T-helper 9 cell (primary cell): ENCODE data around the gene ETS1.

Experiments used
- DNase-seq: peaks from one replicate; pipeline ENCODE4 v3.0.0-alpha.2; 2020

Gene ETS1

DNA sequence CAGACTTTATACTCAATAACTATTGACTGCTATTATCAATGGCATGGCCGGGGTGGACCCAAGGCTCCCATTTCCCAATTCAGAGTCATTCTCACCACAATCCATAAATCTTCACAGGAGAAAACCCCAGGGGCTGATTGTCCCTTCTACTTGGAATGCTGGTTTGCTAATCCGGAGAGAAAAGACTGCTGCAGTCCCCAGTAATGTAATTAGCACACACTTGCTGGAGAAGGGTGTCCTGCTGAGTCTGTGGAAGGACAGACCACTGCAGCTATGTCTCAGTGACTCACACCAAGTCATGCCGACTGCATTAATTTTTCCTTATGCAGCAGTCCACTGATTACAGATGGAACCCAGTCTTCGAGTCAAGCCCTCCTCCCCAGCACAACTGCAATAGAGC is 5.9 kb upstream of the ETS1 start:
- DNase-seq, result no peak

DNA sequence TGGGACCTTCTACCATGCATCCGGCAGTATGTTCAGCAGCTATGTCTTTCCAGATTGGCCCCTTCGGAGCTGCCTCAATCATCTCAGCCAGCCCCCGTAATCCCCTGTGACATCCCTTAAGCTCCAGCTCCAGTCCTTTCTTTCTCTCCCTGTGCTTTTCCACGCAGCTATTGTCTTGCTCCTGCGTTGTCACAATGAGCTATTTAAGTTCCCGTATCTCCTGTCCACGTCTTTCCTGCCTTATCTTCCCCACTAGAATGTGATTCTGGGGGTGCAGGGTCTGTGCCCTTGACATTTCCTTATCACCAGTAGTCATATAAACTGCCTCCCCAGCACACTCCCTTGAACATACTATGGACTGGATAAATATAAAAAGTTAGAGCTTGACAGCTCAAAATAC is 5.1 kb upstream of the ETS1 start:
- DNase-seq, result no peak

- no peak for DNase-seq
These were observed 3.2 kb upstream of the ETS1 start for GRCh38 chr11:128590587-128590986.

DNA sequence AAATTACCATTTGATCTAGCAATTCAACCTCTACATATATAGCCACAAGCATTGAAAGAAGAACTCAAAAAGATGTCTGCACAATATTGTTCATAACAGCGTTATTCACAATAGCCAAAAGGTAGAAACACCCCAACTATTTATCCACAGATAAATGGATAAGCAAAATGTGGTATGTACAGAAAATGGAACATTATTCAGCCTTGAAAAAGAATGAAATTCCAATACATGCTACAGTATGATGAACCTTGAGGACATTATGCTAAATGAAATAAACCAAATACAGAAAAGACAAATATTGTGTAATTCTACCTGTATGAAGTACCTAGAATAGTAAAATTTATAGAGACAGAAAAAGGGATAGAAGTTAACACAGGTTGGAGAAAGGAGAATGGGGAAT is 2.6 kb upstream of the ETS1 start:
- DNase-seq, result no peak

GRCh38 chr11:128588093-128588492 is 735 bp upstream of the ETS1 start:
- DNase-seq, result no peak

- DNase-seq, result no peak
These were observed 669 bp downstream of the ETS1 start for GRCh38 chr11:128586689-128587088.

DNA sequence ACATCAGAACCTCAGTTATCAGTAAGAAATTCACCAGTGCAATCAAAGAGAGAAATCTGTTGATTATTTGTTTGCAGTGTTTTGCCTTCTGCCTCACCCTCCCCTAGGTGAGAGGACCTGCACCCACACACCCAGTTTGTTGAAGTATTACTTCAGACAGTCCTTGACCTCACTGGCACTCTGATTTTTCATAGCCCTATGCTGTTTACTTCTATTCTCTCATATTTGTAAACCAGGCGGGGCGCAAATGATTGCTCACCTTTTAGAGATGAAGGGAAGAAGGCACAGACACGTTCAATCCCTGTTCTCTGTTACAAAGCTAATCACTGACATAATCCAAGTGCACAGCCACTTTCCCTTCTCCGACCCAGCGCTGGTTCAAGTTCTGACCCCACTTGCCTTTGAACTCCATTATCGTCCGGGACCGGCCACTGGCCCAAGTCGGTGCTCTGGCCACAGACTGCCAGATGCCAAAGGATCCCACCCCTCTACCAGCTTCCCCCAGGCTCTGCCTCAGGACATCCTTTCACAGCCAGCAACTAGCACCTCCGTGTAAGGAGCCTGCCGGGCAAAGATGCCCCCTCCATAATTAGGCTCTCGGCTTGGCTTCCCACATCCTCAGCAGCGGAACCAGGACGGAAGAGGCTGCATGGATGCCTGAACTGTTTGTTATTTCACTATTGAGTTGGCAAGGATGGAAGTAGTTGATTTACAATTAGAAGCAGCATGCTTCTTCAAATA is 1.7 kb downstream of the ETS1 start:
- DNase-seq, result no peak

GRCh38 chr11:128584253-128584652 is 3.1 kb downstream of the ETS1 start:
- no peak for DNase-seq

DNA sequence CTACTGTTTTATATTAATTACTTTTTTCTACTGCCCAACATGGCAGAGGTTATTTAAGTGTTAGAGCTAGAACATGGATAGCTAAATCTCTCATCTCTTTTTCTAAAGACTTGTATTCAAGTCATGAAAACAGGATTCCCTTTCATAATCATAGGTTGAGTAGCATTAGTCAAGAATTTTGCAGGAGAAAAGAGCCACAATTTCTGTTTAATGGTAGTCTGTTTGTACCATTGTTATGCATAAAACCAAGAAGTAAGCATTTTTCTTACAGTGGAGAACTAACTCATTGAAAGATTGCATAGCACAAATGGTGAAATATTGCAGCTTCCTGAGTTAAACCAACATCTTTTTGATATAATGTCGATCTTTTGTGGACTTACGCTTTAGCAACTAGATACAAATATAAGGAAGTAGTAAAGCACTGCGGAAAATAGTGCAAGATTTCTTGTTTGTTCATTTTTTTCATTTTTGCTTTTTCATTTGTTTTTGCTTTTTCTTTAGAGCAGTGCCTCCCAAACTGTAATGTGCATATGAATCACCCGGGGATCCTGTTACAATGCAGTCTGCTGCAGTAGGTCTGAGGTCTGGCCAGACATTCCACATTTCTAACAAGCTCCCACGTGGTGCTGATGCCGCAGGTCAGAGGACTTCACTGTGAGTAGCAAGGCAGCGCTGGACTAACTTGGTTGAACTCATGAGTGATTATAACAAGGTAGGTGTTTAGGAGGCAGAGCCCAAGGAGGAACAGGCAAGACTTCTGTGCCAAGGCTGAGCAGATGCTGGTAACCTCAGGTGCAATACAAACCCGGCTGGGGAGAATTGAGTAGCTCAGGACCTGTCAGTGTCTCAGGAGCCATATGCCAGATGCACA is 4.6 kb downstream of the ETS1 start:
- DNase-seq, result no peak

DNA sequence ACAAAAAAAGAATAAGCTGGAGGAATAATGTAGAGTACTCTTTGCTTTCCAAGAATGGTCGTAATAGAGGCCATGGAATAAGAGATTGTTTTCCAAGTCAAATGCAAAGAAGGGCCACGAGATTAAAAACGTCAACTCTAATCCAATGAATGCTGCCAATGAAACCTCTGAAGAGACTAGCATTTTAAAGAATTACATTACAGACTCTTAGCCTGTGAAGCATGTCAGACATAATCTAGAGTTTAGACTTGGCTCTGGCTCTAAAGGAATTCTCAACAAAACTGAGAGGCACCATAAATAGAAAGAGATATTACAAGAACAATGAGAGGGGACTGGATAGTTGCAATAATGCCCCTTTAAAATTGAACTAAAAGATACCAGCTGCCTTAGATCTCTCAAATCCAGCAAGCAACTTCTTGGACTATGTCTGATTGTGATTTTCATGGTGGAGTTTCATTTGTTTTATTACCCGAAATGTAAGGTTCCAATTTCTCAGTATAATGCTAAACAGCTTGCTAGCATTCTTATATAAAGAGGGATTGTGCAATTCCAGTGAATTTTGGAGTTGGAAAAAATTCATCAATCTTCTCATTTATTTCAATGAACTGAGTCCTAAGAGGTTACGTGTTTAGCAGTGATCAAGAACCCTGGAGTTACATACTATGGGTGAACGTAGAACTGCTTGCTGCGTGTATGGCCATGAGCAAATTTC is 5.6 kb downstream of the ETS1 start:
- no peak for DNase-seq

GRCh38 chr11:128580612-128581011 is 6.7 kb downstream of the ETS1 start:
- DNase-seq, result no peak

- no peak for DNase-seq
These were observed 7.4 kb downstream of the ETS1 start for GRCh38 chr11:128579798-128580504.

- no peak for DNase-seq
These were observed 10.8 kb downstream of the ETS1 start for GRCh38 chr11:128576555-128576954.

DNA sequence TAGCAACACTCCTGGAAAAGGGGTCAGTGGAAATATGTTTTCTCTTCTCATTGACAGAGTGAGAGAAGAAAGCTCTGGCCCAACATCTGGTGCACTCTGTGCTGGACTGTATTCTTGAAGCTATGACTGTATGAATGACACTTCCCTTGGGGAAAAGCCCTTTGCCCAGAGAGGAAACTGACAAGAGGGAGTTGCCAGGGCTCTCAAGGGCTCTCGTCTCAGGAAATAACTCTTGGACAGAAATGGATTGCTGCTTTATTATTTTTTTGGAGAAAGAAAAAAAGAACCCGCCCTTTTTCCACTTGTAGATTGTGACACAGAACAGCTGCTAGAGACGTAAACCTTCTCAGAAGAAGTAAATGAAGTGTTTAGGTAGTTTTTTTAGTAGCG is 11.4 kb downstream of the ETS1 start:
- DNase-seq, result no peak

- no peak for DNase-seq
These were observed 12.0 kb downstream of the ETS1 start for GRCh38 chr11:128575174-128575960.

GRCh38 chr11:128574576-128575011 is 12.8 kb downstream of the ETS1 start:
- no peak for DNase-seq

DNA sequence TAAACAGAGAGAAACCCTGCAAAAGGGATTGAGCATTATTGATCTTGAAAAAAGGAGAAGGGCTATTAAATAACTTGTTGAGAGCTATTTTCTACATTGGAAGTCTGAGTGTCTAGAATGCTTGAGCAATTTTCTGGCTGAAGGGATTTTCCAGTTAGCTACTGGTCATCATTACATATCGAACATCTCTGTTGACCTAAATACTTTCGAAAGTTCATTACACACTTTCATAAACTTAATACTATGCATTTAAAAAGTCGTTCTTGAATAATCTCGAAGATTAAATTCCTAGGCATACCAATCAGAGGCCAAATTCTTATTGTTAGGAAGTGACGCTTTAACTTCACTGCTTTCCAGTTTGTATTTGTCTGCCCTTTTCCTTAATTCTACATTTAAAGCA is 13.7 kb downstream of the ETS1 start:
- DNase-seq, result no peak

GRCh38 chr11:128572965-128573364 is 14.4 kb downstream of the ETS1 start:
- DNase-seq, result no peak

- DNase-seq, result no peak
These were observed 16.7 kb downstream of the ETS1 start for GRCh38 chr11:128570632-128571031.

GRCh38 chr11:128569291-128569690 is 18.1 kb downstream of the ETS1 start:
- no peak for DNase-seq

- DNase-seq, result no peak
These were observed 19.1 kb downstream of the ETS1 start for GRCh38 chr11:128568166-128568778.

DNA sequence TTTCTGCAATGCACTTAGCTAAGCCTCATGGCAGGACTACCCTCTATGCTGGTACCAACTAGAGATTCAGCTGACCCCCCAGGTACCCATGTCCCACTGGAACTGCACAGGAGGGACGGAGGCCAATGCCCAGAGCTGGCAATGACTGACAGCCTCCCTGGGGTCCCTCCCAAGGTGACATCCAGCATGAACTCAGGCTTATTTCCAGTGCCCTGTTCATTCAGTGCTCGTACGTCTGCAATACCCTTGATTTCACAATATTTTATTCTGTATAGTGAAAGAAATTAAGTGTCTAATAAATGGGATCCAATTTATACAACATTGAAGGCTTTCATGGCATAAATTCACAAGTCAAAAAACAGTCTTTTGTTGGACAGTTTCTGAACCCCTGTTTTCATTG is 20.2 kb downstream of the ETS1 start:
- DNase-seq, result no peak
